GM18951 (cell line): ENCODE results near the gene TSPAN9.

ENCODE experiments used
- POLR2A ChIP-seq: IDR thresholded peaks from 4 replicates; pipeline ENCODE4 v1.6.1; 2011; ENCODE audit warnings: mild to moderate bottlenecking; ENCODE audit not compliant: insufficient read length, insufficient read depth; ENCODE audit errors: extremely low read depth
- in situ Hi-C: fragments of 300-500 bp; cut with MboI; formaldehyde crosslinking; loops from one replicate; pipeline ENCODE4 v1.12.0; 2022; ENCODE audit warnings: low sequenced_read_pairs, mixed read lengths, inconsistent platforms; ENCODE audit not compliant: unreplicated experiment

Gene TSPAN9

GRCh38 chr12:3130057-3130830 is 53.1 kb downstream of the TSPAN9 start:
- in situ Hi-C loops, result loop anchor here (10.0 kb wide), 2 partner anchors 75 to 145 kb away; no protein-coding TSS in a partner anchor
- no peak for TF ChIP-seq POLR2A

- in situ Hi-C loops, result loop anchor here (10.0 kb wide), 2 partner anchors 74 to 144 kb away; no protein-coding TSS in a partner anchor
- no peak for TF ChIP-seq POLR2A
Measured at GRCh38 chr12:3131129-3131528, 54.0 kb downstream of the TSPAN9 start.

GRCh38 chr12:3132636-3133404 is 55.6 kb downstream of the TSPAN9 start:
- TF ChIP-seq POLR2A, result no peak
- in situ Hi-C loops, result loop anchor here (10.0 kb wide), 2 partner anchors 72 to 142 kb away; no protein-coding TSS in a partner anchor

DNA sequence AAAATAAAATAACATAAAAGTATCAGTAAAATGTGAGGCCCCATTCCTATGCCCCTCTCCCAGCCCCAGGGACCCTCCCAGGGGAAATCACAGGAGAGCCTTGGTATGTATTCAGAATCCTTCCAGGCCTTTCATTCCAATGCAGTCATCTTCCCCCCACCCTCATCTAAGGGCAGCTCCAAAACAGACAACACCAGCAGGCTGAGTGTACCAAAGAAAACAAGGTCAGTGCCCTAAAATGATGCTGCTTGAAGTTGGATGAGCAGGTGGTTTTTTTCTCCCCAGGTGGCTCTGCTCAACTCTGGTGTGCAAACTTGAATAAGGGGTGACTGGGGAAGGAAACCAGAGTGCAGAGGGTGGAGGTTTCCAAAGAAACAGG is 56.2 kb downstream of the TSPAN9 start:
- no peak for TF ChIP-seq POLR2A
- in situ Hi-C loops, result loop anchor here (10.0 kb wide), 2 partner anchors 71 to 141 kb away; no protein-coding TSS in a partner anchor

GRCh38 chr12:3134126-3134525 is 56.9 kb downstream of the TSPAN9 start:
- in situ Hi-C loops, result loop anchor here (10.0 kb wide), 2 partner anchors 71 to 141 kb away; no protein-coding TSS in a partner anchor
- no peak for TF ChIP-seq POLR2A

DNA sequence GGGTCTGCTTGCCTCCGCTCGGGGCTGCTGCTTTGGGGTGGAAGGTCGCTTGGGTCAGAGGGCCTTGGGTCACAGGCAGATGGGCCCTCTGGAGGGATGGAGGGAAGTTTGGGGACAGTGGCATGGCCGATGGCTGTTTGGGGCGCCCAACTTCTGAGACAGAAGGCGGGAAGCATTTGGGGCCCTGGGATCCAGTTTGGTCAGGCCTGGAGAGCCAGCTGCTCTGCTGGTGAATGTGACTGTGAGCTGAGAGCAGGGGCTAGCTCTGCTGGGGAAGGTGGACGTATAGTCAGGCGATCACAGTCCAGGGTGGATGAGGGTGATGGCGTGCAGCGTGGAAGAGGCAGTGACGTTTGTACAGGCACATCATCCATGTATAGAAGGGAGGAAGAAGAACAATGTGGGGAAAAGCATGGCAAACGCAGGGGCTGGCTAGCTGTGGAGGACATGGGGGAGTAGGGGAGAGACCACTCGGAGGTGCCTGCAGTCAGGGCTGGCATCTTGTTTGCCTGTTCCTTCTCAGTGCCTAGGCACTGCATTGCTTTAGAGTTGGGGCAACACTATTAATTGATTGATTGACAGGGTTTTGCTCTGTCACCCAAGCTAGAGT is 57.5 kb downstream of the TSPAN9 start:
- in situ Hi-C loops, result loop anchor here (10.0 kb wide), 2 partner anchors 70 to 140 kb away; no protein-coding TSS in a partner anchor
- no peak for TF ChIP-seq POLR2A

DNA sequence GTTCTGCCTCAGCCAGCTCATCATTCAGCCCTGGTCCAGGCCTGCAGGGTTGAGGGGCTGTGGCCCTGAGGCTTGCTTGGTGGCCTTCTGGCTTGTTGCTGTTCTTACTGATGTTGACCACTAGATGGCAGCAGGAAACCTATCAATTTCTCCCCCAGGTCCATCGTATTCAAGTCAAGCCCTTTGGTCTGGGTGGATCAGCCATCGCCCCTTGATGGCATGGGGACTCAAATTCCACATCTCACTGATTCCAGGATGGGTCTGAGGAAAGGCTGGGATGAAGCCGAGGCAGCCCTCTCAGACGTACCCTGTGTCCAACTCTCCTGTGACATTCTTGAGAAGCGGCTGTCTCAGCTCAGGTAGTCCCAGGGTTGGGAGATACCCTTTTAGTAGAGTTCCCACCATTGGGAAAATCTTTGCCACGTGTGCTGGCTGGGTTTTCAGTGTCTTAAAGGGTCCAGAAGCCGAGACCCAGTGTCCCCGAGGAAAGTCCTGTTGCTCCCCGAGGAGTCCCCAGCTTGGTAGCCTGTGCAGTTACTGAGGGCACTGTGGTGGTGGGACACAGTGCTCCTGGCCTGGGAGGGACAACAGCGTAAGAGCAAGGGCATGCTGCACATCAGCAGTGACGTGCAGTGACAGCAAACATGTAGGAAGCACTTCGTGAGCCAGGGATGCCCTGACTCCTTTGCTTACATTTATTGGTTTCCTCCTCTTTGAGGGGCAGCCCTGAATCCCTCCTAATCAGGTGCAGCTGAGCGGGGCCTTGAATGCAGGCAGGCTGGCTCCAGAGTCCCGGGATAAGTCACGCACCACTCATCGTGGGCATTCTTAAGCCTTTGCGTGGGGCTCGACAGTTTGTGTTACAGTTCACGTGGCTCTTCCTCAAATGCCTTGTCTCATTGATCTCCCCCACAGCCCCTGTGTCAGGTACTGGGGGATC is 58.6 kb downstream of the TSPAN9 start:
- in situ Hi-C loops, result loop anchor here (10.0 kb wide), 2 partner anchors 69 to 139 kb away; no protein-coding TSS in a partner anchor
- TF ChIP-seq POLR2A, result no peak

DNA sequence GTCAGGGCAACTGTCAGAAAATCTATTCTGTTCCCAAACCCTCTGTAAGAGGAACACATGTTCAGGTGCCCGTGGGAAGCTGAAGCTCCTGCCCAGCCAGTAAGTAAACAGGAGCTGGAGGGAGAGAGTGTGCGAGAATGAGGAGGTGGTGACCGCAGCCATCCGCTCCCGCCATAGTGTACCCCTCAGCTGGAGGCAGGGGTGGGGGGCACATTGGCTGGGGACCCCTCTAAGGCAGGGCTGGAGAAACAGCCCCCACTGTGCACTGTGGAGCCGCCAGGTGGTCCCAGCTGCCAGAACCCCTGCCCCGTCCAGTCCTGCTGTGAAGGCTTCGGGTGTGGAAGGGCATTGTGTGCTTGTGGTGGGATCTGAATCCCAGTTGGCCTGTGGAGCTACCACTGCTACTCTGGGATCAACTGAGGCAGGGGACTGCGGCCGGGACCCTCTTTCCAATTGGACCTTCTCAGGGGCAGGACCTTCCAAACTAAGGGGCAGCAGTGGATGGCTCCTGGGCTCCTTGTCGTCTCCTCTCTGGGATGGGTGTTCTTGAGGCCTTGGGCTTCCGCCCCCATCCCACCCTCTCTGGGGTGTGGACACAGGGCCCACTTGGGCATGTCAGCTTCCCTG is 59.6 kb downstream of the TSPAN9 start:
- in situ Hi-C loops, result loop anchor here (10.0 kb wide), 2 partner anchors 68 to 138 kb away; no protein-coding TSS in a partner anchor
- TF ChIP-seq POLR2A, result no peak

GRCh38 chr12:3137268-3137781 is 60.1 kb downstream of the TSPAN9 start:
- in situ Hi-C loops, result loop anchor here (10.0 kb wide), 2 partner anchors 67 to 137 kb away; no protein-coding TSS in a partner anchor
- TF ChIP-seq POLR2A, result no peak

DNA sequence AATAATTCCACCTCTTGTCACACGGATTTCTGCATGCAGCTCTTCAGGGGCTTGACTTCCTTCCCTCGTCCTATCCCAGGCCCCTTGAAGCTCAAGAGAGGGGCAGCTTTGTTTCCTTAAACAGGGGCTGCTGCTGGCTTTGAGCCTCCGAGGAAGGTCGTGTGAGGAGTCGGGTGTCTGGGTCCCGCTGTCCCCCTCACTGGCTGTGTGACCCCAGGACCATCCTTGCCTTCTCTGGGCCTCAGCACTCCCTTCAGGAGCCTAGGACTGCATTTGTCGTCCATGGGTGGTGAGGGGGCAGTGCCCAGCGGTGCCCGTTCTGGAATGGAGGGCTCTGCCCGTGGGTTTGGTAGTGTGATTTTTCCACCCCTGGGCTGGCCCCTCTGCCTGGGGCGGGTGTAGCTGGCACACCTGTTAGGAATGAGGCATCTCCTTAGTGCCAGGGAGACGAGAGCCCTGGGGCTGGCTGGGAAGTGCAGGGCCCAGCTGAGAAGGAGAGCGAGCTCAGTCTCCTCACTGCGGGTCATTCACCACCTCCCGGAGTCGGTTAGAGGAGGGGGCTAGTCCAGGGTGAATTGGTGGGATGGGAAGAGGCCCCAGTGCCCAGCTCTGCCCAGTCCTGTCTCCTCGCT is 60.8 kb downstream of the TSPAN9 start:
- TF ChIP-seq POLR2A, result no peak
- in situ Hi-C loops, result loop anchor here (10.0 kb wide), 2 partner anchors 67 to 137 kb away; no protein-coding TSS in a partner anchor

DNA sequence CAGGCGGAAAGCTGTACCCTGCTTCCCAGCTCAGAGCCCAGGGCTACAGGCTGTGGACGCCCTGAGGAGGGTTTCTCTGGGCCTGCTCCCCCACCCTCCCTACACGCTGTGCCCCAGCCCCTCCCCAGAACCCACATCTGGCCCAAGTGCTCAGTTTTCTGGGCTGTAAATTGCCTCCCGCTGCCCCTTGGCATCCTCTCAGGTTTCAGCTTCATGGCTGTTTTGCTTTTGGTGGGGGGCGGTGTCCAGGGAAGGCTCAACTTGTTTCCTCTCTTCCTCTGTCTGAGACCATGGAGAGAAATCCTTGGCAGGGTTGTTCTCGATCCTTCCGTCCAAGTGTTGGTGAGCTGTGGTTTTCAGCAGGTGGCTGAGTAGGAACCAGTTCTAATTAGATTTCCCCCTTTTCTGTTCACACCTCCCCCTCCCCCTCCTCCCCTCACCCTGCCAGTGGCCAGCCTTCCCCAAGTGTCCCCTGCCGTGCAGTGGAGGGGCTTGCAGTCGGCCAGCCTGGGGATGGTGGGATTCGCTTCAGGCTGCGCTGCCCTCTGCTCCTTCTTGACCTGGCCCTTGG is 61.8 kb downstream of the TSPAN9 start:
- TF ChIP-seq POLR2A, result no peak
- in situ Hi-C loops, result loop anchor here (10.0 kb wide), 2 partner anchors 66 to 136 kb away; no protein-coding TSS in a partner anchor

- in situ Hi-C loops, result loop anchor here (10.0 kb wide), 2 partner anchors 65 to 135 kb away; no protein-coding TSS in a partner anchor
- no peak for TF ChIP-seq POLR2A
Measured at GRCh38 chr12:3139760-3140159, 62.6 kb downstream of the TSPAN9 start.
